H1 (cell line): Measurements from ENCODE around the gene PNLIPRP1. TPM values are rescaled to one million over a fixed set of nuclear protein-coding genes. Genes with fewer than 3 reads are reported as not detected.

Source experiments
- BCL11A ChIP-seq, 2 experiments: IDR thresholded peaks; one replicate each; pipeline ENCODE4 v1.6.1; 2011; ENCODE audit warnings: low read depth in 2 of 2, low read length in 2 of 2, mild to moderate bottlenecking in 2 of 2
- CHD2 ChIP-seq: IDR thresholded peaks from 2 replicates; pipeline ENCODE4 v1.6.1; 2012; ENCODE audit warnings: low read length, improper control_type of control experiment
- EGR1 ChIP-seq: IDR thresholded peaks from 2 replicates; pipeline ENCODE4 v1.6.1; 2011; ENCODE audit warnings: low read depth, low read length, borderline replicate concordance
- HDAC2 ChIP-seq, 2 experiments: fragments of 300-600 bp in 1 of 2; sonication (generic) in 1 of 2; IDR thresholded peaks; 2 replicates each; pipeline ENCODE4 v1.6.1; 2011 to 2012; ENCODE audit warnings: low read depth in 2 of 2, low read length in 2 of 2, mild to moderate bottlenecking in 2 of 2, moderate library complexity in 2 of 2, borderline replicate concordance in 1 of 2, inconsistent platforms in 1 of 2
- HDAC6 ChIP-seq: IDR thresholded peaks from one replicate; pipeline ENCODE4 v1.7.1; 2012; ENCODE audit warnings: low read depth, mild to moderate bottlenecking, inconsistent platforms, low read length, moderate library complexity
- KDM5A ChIP-seq: fragments of 200-600 bp; IDR thresholded peaks from 2 replicates; pipeline ENCODE4 v1.7.1; 2012; ENCODE audit warnings: mild to moderate bottlenecking, low read length, inconsistent platforms, mixed read lengths
- SAP30 ChIP-seq: fragments of 300-600 bp; sonication (generic); IDR thresholded peaks from 2 replicates; pipeline ENCODE4 v1.7.1; 2012; ENCODE audit warnings: low read length, moderate library complexity, mild to moderate bottlenecking, inconsistent platforms; ENCODE audit not compliant: insufficient read depth, insufficient replicate concordance
- TBP ChIP-seq: IDR thresholded peaks from 2 replicates; pipeline ENCODE4 v1.6.1; 2011; ENCODE audit warnings: low read depth, low read length, improper control_type of control experiment
- TCF12 ChIP-seq: IDR thresholded peaks from 2 replicates; pipeline ENCODE4 v1.6.1; 2011; ENCODE audit warnings: low read depth, mild to moderate bottlenecking, low read length
- polyA plus RNA-seq, 7 experiments: library from polyadenylated mRNA; depleted of rRNA in 3 of 7; stranded (reverse) in 5 of 7; unstranded in 2 of 7; fragments of >200 nt in 5 of 7; fragments of 200-250 nt in 2 of 7; gene quantifications; 1 replicate in 5 of 7; 2 replicates in 1 of 7; 4 replicates in 1 of 7; pipeline versions ENCODE4 v1.2.1 to v1.2.3, GENCODE V29; 2011 to 2013; ENCODE audit warnings: missing spikeins in 2 of 7, mixed read lengths in 2 of 7
- total RNA-seq: library from RNA; stranded (reverse); fragmentation: NEBNext Ultra II Directional; extraction: Animal tissue kit (Norgen Biotek cat#: 25700); gene quantifications from 2 replicates; pipeline ENCODE4 v1.2.1, GENCODE V29; 2021

The PNLIPRP1 gene
- total and polyA plus RNA-seq, 2 of the 8 experiments (the other 6 are each of a cell fraction or from before 2014, with no cell fraction given): not detected

GRCh38 chr10:116557305-116557880 is 33.4 kb upstream of the PNLIPRP1 start (continued):
- TF ChIP-seq BCL11A (IDR thresholded peaks at IDR 0.05; ENCODE audit: low read depth in 2 of 2, low read length in 2 of 2) (no peak), TCF12 (no peak), HDAC2 (IDR thresholded peaks at IDR 0.05; ENCODE audit: borderline replicate concordance in 1 of 2, low read depth in 2 of 2, low read length in 2 of 2) (no peak), KDM5A (no peak), TBP (no peak), CHD2 (no peak), SAP30 (no peak), EGR1 (no peak), HDAC6 (no peak)
- TF ChIP-seq, all 59 proteins: peak for 0
